Measurements from ENCODE around the gene TOM1L2.

The TOM1L2 gene

GRCh38 chr17:17798010-17798556 is 174.1 kb downstream of the TOM1L2 start:
- DNase-seq: no peak

DNA sequence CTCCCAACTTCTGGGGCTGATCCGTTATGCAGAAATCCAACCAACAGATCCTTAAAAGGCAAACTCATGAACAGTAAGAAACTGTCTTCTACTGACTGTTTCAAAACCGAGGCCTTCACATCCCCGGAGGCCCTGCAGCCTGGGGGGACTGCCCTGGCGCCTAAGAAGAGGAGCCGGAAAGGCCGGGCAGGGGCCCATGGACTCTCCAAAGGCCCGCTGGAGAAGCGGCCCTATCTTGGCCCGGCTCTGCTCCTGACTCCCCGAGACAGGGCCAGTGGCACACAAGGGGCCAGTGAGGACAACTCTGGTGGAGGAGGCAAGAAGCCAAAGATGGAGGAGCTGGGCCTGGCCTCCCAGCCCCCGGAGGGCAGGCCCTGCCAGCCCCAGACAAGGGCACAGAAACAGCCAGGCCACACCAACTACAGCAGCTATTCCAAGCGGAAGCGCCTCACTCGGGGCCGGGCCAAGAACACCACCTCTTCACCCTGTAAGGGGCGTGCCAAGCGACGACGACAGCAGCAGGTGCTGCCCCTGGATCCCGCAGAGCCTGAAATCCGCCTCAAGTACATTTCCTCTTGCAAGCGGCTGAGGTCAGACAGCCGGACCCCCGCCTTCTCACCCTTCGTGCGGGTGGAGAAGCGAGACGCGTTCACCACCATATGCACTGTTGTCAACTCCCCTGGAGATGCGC is 174.9 kb downstream of the TOM1L2 start:
- no peak for DNase-seq

DNA sequence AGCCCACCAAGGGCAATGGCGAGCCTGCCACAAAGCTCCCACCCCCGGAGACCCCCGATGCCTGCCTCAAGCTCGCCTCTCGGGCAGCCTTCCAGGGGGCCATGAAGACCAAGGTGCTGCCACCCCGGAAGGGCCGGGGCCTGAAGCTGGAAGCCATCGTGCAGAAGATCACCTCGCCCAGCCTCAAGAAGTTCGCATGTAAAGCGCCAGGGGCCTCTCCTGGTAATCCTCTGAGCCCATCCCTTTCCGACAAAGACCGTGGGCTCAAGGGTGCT is 175.5 kb downstream of the TOM1L2 start:
- DNase-seq: no peak

GRCh38 chr17:17795946-17796786 is 176.0 kb downstream of the TOM1L2 start:
- DNase-seq: no peak

- DNase-seq: no peak
Observed at GRCh38 chr17:17795296-17795695, 176.9 kb downstream of the TOM1L2 start.

DNA sequence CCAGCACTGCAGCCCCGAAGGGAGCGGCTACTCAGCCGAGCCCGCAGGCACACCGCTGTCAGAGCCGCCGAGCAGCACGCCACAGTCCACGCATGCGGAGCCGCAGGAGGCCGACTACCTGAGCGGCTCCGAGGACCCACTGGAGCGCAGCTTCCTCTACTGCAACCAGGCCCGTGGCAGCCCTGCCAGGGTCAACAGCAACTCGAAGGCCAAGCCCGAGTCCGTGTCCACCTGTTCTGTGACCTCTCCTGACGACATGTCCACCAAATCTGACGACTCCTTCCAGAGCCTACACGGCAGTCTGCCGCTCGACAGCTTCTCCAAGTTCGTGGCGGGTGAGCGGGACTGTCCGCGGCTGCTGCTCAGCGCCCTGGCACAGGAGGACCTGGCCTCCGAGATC is 177.8 kb downstream of the TOM1L2 start:
- no peak for DNase-seq

Data from CD4-positive, alpha-beta T cell treated with Interleukin-15 for 1 hour (primary cell).